SKM-1 (cell line): ENCODE measurements around the gene FAM107B.
A peak's percentile ranks its signal among the peaks of the same experiment; 100 is the strongest.
"Not testable (repeated sequence)": the region's sequence is repeated elsewhere in the genome, so short reads cannot be mapped to it uniquely, and the experiment has no call there.

Experiments
- DNase-seq: peaks from one replicate; lab custom pipeline; 2025; ENCODE audit not compliant: unreplicated experiment; lab: John Stamatoyannopoulos, UW

FAM107B gene

DNA sequence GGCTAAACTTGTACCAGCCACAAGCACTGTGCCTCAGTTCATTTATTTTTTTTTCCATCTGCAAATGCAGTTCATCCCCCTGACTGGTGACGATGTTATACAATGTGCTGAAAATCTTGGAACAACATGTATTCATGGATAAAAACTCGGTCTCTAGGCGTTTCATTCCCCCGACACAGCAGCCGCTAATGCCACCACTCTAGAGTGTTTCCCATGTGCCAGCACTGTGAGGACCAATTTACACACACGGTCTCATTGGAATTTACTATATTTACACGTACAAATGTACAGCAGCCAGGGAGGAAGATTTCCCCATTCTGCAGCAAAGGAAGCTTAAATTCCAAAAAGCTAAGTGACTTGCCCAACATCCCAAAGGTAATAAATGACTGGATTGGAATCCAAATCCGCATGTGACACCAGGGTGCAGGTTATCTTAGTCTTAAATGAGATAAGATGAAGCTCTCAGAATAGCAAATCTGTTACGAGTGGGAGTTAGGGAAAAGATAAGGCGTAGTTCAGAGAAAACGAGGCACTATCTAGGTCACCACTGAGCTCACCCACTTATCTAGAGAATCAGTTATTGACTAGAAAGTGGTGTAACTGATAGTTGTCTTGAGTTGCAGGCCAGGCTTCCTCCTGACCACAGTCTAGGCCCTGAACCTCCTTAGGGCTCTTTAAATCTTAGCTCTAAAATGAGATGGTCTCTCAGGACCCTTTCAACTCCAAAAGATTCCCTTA, 36.7 kb downstream of the FAM107B start:
- DNase-seq, result no peak

DNA sequence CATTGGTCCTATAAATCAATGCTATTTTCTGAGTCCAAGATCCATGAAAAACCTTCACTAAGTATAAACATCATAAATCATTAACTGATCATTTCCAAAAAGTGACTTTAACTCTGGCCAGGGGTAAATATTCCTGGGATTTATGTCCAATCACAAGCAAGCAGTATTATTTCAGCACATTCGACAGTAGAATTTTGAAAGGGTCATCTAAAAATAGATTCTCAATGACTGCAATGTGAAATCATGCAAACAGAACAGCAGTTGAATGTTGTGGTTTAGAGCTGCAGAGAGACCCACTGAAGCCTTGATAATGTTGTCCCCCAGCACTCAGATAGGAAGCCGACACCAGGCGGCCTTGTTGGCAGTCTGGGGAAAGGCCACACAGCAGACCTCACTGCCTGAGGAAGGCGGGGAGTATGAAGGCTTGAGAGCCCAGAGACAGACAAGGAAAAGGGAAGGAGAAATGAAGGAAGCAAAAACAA, 38.1 kb downstream of the FAM107B start:
- DNase-seq, result no peak

DNA sequence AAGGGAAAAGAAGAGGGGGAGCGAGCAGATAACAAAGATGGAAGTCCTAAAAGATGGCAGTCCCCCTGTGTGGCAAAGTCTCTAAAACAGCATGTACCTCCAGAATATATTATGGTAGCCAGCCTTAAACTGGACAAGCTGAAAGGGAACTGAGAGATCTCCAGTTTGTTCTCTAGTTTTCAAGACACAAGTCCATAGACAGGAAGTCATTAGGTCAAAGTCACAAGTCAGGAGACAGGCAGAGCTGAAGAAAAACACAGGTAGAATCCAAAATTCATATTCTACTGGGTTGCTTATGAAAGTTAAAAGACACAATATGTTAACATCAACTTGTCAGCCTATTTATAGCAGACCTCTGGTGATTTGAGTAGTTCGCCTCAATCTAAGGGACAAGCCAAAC, 38.7 kb downstream of the FAM107B start:
- DNase-seq, result no peak

DNA sequence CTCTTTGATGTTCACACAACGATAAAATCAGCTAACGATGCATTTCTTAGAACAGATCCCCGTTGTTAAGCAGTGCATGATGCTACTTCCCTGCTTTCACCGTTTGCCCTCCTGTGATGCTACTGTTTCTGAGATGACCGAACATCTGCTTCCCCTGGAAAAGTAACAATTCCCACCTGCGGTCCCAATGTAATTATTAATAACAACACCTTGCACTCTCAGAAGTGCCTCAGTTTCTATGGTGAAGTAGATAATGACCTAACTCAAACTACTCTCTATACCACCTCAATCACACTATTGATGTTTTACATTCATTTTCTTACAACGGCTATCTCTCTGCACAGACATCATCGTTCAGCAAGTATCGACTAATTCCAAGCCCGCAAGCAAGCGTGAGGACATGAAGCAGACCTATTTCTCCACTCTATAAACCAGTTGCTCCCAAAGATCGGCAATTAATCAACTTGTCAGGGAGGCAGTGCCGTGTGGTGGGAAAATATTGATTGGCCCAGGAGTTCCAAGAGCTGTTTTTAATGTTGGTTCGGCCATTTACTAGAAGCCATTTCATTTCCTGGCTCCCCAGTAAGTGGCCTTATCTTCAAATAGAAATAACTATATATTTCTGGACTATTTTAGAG, 42.7 kb downstream of the FAM107B start:
- no peak for DNase-seq

DNA sequence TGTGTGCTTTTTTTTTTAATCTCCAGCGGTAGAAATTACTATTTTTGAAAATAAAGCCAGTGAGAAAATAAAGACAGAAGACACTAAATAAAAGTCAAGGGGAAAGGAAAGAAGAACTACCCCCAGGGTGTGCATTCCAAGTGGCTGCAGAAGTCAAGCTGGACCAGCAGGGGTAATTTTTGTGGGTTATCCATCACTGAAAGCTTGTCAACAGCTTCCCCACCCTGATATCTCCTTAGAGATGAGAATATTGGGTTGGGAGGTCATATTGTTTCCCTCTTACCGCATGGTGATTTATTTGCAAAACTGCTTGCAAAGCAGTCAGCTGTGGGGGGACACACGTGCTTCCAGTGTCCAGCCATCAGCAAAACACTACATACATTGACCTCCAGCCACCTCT, 46.4 kb downstream of the FAM107B start:
- no peak for DNase-seq

DNA sequence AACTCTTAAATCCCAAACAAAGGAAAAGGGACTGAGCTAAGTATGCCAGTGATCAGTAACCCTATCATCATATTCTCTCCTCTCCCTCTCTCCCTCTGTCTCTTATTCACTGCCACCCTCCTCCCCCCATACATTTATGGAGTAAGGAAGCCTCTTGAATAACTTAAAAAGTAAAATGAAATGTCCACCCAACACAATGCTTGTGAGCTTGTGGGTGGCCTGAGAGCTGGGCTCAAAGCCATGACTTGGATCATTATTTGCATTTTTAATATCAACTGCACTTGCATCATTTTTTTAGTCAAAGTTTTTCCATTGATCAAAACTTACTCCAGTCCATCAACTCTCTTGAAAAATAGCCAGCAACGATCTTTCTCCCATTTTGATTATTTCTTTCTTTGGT, 46.8 kb downstream of the FAM107B start:
- DNase-seq, result no peak

DNA sequence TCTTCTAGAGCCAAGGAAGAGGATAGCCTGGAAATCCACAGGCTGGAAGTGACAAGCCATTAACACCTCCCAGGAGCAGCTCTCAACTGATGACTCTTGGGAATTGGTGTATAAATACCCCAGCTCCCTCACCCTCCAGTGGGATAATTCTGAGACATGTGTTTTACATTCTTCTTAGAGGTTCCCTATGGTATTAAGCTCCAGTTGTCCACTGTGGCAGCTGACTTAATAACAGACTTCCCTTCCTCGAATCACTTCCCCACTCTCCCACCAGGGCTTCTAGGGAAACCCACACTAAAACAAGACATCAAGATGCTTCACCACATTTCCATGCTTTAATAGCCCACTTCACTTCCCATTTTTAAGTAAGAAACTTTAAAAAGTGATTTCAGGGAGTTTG, 47.2 kb downstream of the FAM107B start:
- no peak for DNase-seq

DNA sequence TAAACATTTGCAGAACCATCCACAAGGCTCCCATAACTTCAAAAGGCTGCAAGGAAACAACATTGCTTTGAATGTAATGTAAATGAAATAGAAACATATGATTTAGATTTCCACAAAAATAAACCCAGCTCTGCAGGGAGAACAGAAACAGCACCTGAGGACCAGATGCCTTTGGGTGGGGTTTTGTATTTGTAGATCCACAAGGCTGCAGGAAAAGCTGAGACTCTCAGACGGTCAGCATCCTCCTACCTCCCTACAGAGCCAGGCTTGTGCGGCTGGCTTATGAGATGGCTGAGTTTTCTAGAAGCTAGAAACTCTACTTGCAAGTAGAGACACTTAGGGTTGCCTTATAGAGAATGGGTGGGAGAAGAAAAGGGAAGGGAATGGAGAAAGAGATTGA, 49.8 kb downstream of the FAM107B start:
- DNase-seq, result no peak

DNA sequence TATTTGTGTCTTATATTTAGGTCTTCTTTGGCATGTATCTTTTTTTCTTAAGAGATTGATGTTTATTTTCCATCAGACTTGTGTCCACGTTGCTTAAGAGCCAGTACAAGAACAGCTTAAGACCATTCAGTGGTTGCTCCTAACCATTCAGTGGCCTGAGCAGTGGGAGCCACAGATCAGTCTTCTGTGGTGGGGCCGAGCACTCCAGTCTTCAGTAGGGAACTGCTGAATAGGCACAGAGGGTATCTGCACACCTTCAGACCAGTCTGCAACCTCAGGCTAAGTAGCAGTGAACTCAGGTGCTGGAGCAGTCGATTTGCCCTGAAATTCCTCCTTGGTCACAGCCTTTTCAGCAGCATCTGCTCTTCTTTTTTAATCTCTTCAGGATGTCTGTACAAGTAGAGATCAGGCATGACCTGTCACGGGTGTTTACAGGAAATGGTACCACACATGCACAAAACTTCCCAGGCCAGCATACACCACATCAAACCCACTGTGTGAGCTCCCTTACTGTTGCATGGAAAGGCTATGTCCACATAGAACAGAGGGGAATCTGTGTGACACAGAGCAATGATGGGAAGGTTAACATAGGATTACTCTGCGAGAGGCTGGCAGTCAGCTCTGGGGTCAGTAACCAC, 51.5 kb downstream of the FAM107B start:
- DNase-seq, result no peak

DNA sequence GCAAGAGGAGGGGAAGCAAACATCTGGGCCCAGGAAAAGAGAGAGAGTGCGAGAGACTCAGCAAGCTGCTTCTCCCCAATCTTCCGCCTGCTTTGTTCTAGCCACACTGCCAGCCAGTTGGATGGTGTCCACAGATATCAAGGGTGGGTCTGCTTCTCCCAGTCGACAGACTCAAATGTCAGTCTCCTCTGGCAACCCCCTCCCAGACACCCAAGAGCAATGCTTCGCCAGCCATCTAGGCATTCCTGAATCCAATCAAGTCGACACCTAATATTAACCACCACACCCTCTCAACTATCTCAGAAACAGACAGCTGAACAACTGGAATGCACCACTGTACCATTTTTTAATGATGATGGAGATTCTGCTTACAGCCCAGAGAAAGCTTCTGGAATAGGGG, 57.1 kb downstream of the FAM107B start:
- DNase-seq, result no peak

DNA sequence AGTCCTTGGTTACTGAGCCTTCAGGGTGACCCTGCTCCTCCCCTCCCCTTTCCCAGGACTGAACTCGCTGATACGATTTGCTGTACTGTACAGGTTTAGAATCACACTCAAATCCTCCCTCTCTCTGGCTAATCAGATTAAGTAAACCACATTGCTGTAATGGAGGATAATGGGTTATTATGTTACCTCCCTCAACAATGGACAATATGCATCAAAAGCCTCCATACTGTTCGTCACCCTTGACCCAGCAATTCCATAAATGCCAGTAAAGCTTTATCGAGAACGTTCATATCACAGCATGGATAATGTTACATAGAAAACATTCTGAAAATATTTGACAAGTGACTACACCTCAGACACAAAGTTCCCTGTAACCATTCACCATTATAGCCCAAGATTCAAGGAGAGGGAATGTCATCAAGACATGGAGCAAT, 61.7 kb downstream of the FAM107B start:
- DNase-seq, result no peak

DNA sequence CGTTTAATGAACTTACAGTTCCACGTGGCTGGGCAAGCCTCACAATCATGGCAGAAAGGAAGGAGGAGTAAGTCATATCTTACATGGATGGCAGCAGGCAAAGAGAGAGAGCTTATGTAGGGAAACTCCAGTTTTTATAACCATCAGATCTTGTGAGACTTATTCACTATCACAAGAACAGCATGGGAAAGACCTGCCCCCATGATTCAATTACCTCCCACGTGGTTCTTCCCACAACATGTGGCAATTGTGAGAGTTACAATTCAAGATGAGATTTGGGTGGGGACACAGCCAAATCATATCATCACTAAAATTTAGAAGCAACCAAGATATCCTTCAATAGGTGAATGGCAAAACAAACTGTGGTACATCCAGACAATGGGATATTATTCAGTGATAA, 65.4 kb downstream of the FAM107B start:
- not testable (repeated sequence) for DNase-seq

DNA sequence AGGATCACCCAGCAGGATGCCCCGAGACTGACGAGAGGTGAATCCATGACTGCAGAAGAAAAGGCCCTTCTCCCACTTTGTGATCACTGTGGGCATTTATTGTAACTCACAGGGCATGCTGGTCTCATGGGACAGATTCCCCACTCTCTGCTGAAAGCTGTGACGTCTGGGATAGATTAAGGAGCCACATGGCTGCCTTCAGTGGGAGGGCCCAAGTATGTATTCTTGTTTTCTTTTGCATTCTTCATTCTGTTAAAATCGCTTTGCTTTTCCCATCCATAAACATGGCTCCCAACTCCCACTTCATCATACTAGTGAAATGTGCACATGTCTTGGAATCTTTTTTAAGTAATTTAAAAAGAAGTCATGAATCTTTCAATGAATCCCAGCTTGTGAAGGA, 67.2 kb downstream of the FAM107B start:
- no peak for DNase-seq

DNA sequence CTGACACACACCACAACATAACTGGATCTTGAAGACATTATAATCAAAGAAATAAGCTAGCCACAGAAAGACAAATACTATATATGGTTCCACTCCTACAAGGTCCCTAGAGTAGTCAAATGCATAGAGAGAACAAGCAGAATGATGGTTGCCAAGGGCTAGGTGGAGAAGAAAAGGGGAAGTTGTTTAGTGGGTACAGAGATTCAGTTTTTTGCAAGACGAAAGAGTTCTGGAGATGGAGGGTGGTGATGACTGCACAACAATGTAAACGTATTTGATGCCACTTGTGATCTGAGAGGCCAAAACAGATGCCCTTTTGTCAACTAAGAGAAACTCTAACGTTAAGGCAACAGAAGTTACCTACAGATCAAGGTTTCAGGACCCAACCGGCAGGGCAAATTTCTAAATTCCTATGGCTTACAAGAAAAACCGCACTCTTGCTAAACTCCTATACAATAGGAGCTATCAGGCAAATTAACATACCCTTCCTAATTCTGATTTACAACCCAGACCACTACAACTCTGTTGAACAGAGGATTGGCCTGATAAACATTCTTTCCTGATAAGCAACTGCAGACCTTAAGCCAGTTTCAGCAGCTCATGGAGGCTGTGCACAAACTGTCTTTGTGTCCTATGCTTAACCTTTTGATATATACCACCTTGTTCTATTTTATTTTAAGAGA, 69.0 kb downstream of the FAM107B start:
- DNase-seq, result peak; percentile 37

DNA sequence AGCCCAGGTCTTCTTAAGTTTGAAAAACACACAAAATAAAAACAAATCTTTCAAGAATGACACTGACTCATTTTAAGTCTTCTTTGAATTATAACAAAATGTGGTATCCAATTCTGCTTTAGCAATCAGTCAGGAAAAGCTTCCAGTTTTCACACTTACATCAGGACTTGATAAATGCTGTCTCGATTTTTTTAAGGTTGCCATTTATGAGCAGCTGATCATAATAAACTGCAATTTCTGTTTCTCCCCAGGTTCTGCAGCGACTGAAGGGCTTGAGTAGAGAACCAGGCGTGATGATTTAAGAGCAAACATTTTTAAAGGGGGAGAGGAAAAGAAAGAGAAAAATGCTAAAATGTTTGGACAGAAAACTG, 71.1 kb downstream of the FAM107B start:
- no peak for DNase-seq

DNA sequence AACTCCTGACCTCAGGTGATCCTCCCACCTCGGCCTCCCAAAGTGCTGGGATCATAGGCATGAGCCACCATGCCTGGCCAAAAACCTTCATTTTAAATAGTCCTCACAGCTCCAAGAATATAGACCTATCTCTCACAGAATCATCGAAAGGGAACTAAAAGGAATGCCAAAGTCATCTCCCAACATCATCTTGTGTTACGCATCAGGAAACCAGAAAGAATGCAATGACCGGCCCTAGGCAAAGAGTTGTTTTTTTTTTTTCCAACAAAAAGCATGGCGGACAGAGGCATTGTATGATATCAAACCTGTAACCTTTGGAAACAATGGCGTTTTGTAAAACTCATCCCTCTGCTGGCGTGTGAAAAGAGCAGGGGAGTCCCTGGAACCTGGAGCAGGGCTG, 73.2 kb downstream of the FAM107B start:
- DNase-seq, result no peak

DNA sequence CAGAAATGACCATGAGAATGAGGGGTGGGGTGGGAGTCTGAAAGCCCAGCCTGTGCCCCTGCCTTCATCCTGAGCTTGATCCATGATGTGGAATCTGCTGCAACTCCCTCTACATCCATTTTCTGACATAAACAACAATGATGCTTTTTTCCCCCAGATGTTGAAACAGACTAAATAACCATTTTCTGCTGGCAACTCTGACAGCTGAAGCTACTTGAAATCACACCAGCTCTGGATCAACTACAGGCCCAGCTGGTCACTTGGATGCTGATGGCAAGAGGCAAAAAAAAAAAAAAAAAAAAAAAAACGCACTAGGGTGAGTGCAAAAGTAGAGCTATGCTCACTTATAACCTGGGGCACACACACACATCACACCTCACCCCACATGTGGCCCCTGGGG, 74.2 kb downstream of the FAM107B start:
- no peak for DNase-seq

DNA sequence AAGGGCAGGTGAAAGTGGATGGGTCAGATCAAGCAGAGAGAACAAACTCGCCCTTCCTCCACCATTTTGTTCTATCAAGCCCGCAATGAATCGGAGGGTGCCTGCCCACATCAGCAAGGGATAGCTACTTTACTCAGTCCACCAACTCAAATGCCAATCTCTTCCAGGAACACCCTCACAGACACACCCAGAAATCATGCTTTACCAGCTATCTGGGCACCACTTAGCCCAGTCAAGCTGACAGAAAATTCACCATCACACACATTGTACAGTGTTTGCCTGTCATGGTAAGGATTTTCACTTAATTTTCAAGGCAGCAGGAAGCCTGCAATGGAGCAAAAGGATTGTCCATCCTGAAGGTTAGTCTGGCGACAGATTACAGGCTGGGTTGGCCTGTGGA, 75.2 kb downstream of the FAM107B start:
- DNase-seq, result no peak

DNA sequence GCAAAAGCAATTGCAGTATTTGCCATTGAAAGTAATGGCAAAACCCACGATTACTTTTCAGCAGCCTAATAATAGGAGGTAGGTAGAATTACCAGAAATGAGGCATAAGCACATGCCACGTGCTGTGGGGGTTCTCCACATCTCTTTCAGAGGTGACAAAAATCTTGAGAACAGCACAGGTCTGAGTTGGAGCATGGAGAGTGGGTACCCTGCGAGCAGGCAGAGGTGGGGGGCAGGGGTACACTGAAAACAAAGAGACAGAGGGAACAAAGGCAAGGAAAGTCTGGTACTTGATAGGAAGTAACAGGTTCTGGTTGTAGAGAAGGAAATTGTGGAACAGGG, 75.9 kb downstream of the FAM107B start:
- DNase-seq, result no peak

DNA sequence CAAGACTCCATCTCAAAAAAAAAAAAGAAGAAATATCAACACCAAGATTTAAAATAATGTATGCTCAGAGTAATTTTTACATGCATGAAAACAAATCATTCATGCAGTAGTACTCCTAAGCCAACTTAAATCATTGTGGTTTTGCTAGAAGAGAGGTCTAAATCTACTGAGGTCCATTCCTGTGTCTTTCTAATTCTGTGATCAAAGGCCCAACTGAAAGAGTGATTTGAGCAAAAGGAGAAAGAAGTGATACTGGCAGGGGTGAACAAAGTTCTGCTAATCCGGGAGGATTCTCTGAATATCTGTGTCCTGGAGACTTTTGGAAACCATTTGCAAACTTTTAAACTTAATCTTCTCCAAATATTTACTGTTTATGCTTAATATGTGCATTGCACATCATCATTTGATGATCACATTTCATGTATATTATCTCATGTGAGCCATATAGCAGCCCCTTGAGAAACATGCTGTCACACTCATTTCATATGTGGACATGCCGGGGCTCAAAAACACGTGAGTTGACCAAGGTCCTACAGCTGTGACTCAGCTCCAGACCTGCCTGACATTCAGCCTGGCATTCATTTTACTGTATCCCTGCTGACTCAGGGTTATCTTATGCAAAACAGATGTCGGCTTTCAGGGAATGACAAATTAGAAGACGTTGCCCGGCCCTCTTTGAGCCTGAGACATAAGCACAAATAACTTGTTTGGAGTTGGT, 76.4 kb downstream of the FAM107B start:
- no peak for DNase-seq

DNA sequence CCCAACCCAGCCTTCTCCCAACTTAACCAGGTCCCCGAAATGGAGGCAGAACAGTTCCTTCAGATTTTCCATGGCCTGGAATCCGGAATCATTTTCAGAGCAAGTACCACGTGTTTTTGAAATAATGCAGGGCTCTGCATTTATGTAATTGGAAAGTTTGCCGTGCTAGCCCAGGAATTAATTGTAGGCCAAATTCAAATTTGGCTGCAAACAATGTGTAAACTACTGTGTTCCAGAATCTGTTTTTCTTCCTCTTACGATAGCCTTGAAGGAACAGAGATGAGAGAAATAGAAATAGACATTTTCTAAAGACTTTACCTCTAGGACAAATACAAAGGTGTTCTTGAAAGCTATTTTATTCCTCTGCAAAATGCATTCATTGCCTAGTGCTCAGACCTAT, 77.4 kb downstream of the FAM107B start:
- DNase-seq, result no peak
